ENCODE data around the gene P4HA1.

GRCh38 chr10:73126343-73126742, 29.7 kb upstream of the P4HA1 start:
- TF ChIP-seq ZNF146 (CRISPR knock-in tag; IDR thresholded peaks at IDR 0.05; ENCODE audit: unreplicated experiment) (no peak), ARNT (IDR thresholded peaks at IDR 0.05) (no peak), CTCF (IDR thresholded peaks at IDR 0.05 in 2 of 3, conservative IDR thresholded peaks at IDR 0.05 in 1 of 3; ENCODE audit: insufficient read depth in 2 of 3, low read depth in 1 of 3, low read length in 3 of 3) (no peak), ELF4 (CRISPR knock-in tag; IDR thresholded peaks at IDR 0.05) (no peak), ZNF311 (CRISPR knock-in tag; IDR thresholded peaks at IDR 0.05) (no peak), ZEB2 (IDR thresholded peaks at IDR 0.05) (no peak), POLR2A (conservative IDR thresholded peaks at IDR 0.05) (no peak), MTA3 (IDR thresholded peaks at IDR 0.05; ENCODE audit: borderline replicate concordance) (no peak), HNRNPK (IDR thresholded peaks at IDR 0.05; ENCODE audit: low read depth, low read length, poor library complexity, severe bottlenecking) (no peak), SIX5 (IDR thresholded peaks at IDR 0.05; ENCODE audit: borderline replicate concordance in 1 of 2, insufficient read depth in 1 of 2, low read depth in 1 of 2, low read length in 2 of 2) (no peak), FOXK2 (conservative IDR thresholded peaks at IDR 0.05 in 1 of 2, IDR thresholded peaks at IDR 0.05 in 1 of 2; ENCODE audit: low read depth in 2 of 2) (no peak), ZNF143 (CRISPR knock-in tag; IDR thresholded peaks at IDR 0.05) (no peak), TAF1 (IDR thresholded peaks at IDR 0.05; ENCODE audit: control insufficient read depth, extremely low read depth, insufficient read depth, low read length, severe bottlenecking) (no peak)
